ENCODE measurements around the gene POGLUT3. TPM values are rescaled to one million over a fixed set of nuclear protein-coding genes. Genes with fewer than 3 reads are reported as not detected.

The POGLUT3 gene
- total and polyA plus RNA-seq, 2 of the 8 experiments (the other 6 are each of a cell fraction or from before 2014, with no cell fraction given) = 4.7 to 17.4 TPM

DNA sequence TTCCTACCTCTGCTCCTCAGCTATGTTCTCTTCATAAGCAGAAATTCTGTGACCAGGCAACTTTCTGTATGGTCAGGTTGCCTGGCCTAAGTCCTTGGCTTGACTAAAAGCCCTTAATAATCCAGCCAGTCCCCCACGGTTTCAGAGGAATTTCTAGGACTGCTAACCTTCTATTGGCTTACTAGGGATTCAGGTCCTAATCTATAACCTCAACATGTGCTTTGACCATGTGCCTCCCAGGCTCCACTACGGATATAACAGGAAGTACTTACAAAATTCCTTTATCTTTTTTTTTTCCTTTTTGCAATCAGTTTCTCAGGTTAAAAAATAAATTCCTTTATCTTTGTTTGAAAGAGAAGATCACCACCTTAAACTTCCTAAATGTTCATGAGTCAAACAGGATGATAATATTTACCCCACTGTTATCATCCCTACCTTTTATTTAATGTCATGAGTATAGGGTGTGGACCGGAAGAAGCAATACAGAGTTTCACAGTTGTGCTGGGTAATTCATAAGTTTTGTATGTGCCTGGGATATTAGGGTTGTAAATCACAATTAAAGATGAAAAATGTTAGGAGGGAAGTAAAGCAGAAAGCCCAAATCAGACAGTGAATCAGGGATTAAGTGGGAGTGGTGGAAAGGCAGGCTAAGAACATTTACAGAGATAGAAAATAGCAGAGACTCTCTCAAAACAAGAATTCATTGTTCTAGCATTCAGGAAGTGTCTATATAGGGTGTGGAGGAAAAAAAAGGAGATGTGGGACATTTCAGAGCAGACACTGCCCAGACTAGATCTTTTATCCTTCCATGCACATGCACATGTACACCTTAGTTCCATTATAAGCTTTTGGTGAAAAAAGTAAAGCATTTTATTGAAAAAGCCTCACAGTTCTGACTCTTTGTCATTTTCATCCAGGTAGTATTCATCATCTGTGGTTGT, 10.7 kb upstream of the POGLUT3 start (continued):
- TF ChIP-seq MAFK (IDR thresholded peaks at IDR 0.05; ENCODE audit: low read depth, low read length) (no peak), KDM5A (IDR thresholded peaks at IDR 0.05; ENCODE audit: low read length) (no peak), KDM4A (IDR thresholded peaks at IDR 0.05; ENCODE audit: low read depth, low read length, severe bottlenecking) (no peak), RBBP5 (IDR thresholded peaks at IDR 0.05; ENCODE audit: borderline replicate concordance, low read depth, low read length) (no peak), SP2 (IDR thresholded peaks at IDR 0.05; ENCODE audit: low read length) (no peak)
- TF ChIP-seq, protein P1, sequence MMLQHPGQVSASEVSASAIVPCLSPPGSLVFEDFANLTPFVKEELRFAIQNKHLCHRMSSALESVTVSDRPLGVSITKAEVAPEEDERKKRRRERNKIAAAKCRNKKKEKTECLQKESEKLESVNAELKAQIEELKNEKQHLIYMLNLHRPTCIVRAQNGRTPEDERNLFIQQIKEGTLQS (IDR thresholded peaks at IDR 0.05; ENCODE audit: insufficient read depth, low read depth, low read length) = no peak
